Kidney (tissue), 14 donors: ENCODE measurements around the gene RAD9A. TPM values are rescaled to one million over a fixed set of nuclear protein-coding genes. Genes with fewer than 3 reads are reported as not detected.

Experiments
- DNase-seq, 5 donors: peaks; one replicate each; pipeline ENCODE4 v3.0.0-alpha.2; 2013 to 2020
- FAIRE-seq: peaks from 2 replicates; lab custom pipeline; 2012; peaks lifted over from hg19 to GRCh38; lab: Jason Lieb, UNC
- H3K27ac ChIP-seq, 2 donors: one replicate each; pipeline ENCODE4 v1.7.0; 2013; ENCODE audit warnings: low read depth in 2 of 2, low read length in 2 of 2, inconsistent platforms in 1 of 2
- H3K27me3 ChIP-seq: one replicate; pipeline ENCODE4 v1.7.1; 2013; ENCODE audit warnings: low read length, inconsistent platforms; ENCODE audit not compliant: control insufficient read depth, insufficient read depth
- H3K36me3 ChIP-seq, 3 donors: one replicate each; pipeline versions ENCODE4 v1.7.0 to v1.7.1; 2013; ENCODE audit warnings: low read length in 3 of 3, control low read depth in 1 of 3, inconsistent platforms in 1 of 3; ENCODE audit not compliant: insufficient read depth in 3 of 3, control insufficient read depth in 2 of 3
- H3K4me1 ChIP-seq, 3 donors: one replicate each; pipeline versions ENCODE4 v1.7.0 to v1.7.1; 2013; ENCODE audit warnings: low read length in 3 of 3, inconsistent platforms in 1 of 3, low read depth in 1 of 3; ENCODE audit not compliant: control insufficient read depth in 2 of 3, insufficient read depth in 2 of 3
- H3K4me3 ChIP-seq, 3 donors: one replicate each; pipeline versions ENCODE4 v1.7.0 to v1.8.1; 2013; ENCODE audit warnings: low read length in 3 of 3, control low read depth in 1 of 3, inconsistent platforms in 1 of 3
- H3K9ac ChIP-seq, 3 donors: one replicate each; pipeline versions ENCODE4 v1.7.0 to v1.7.1; 2013; ENCODE audit warnings: low read length in 3 of 3, control low read depth in 1 of 3, inconsistent platforms in 1 of 3
- H3K9me3 ChIP-seq, 3 donors: one replicate each; pipeline versions ENCODE4 v1.7.0 to v1.7.1; 2013; ENCODE audit warnings: low read length in 3 of 3, control low read depth in 1 of 3, inconsistent platforms in 1 of 3; ENCODE audit not compliant: control insufficient read depth in 2 of 3, insufficient read depth in 1 of 3
- CTCF ChIP-seq: IDR thresholded peaks from 3 replicates; pipeline ENCODE4 v1.5.1; 2012; ENCODE audit warnings: mild to moderate bottlenecking, moderate library complexity, borderline replicate concordance; ENCODE audit not compliant: insufficient read depth; ENCODE audit errors: extremely low read depth
- intact Hi-C: fragments of 100-400 bp; cut with DNase I; formaldehyde crosslinking; loops from one replicate; pipeline ENCODE4 v1.11.1; 2022
- polyA plus RNA-seq: library from polyadenylated mRNA; stranded (reverse); fragments of 350-450 nt; fragmentation: Illumina TruSeq; extraction: RNeasy Lipid Tissue Mini Kit (QIAGEN cat#74804); gene quantifications from one replicate; pipeline ENCODE4 v1.2.3, GENCODE V29; 2014; ENCODE audit warnings: low read depth, low replicate concordance; ENCODE audit not compliant: insufficient read depth
- total RNA-seq: library from RNA; stranded (reverse); fragmentation: NEBNext Ultra II Directional; extraction: Animal tissue kit (Norgen Biotek cat#: 25700); gene quantifications from one replicate; pipeline ENCODE4 v1.2.1, GENCODE V29; 2021
- donor health status: control.
- donor health status: control.
- donor health status: control.
- donor health status: control.
- donor health status: control.
- donor health status: DM: yes; HTN: yes; CAD: no.
- donor health status: Normal renal cell carcinoma (clear cell type).

RAD9A gene
- total and polyA plus RNA-seq, 2 donors from 2014 or later = 16.4 to 17.8 TPM

GRCh38 chr11:67356864-67357561, 34.8 kb upstream of the RAD9A start:
- Histone ChIP-seq H3K27ac (peak overlapping the region; percentile 66 to 99), H3K4me1 (peaks cover 2 to 38% (median 29%) of the 10 kb centered on the region in 3 donors), H3K27me3 (no peaks in the 10 kb centered on the region), H3K36me3 (no peaks in the 10 kb centered on the region), H3K9me3 (no peaks in the 10 kb centered on the region), H3K4me3 (no peak overlapping the region), H3K9ac (peak overlapping the region in 1 of 3 donors; percentile 53)
- peak in 4 of 5 donors; percentile 81 to 91 (median 86) for DNase-seq
- peak; percentile 96 for TF ChIP-seq CTCF
- no peak for FAIRE-seq
- intact Hi-C loops = no loop called here

- H3K4me3 ChIP-seq = no peak overlapping the region
- FAIRE-seq (no peak), DNase-seq (no peak)
- H3K36me3 ChIP-seq = no peaks in the 10 kb centered on the region
- H3K4me1 ChIP-seq = peaks cover 2 to 34% (median 29%) of the 10 kb centered on the region in 3 donors
- no peak overlapping the region for H3K27ac ChIP-seq
- peak overlapping the region in 1 of 3 donors; percentile 53 for H3K9ac ChIP-seq
- intact Hi-C loops = no loop called here
- no peak for TF ChIP-seq CTCF
- no peaks in the 10 kb centered on the region for H3K9me3 ChIP-seq
- no peaks in the 10 kb centered on the region for H3K27me3 ChIP-seq
Observed at GRCh38 chr11:67357831-67358670, 33.7 kb upstream of the RAD9A start.

- DNase-seq = no peak
- H3K36me3 ChIP-seq = peaks cover 0 to 3% (median 0%) of the 10 kb centered on the region in 3 donors
- H3K27me3 ChIP-seq = no peaks in the 10 kb centered on the region
- no peak for TF ChIP-seq CTCF
- H3K9ac ChIP-seq = no peak overlapping the region
- H3K27ac ChIP-seq = no peak overlapping the region
- intact Hi-C loops = no loop called here
- no peaks in the 10 kb centered on the region for H3K9me3 ChIP-seq
- peaks cover 2 to 14% (median 3%) of the 10 kb centered on the region in 3 donors for H3K4me1 ChIP-seq
- no peak for FAIRE-seq
- no peak overlapping the region for H3K4me3 ChIP-seq
Observed at GRCh38 chr11:67364169-67364568, 27.6 kb upstream of the RAD9A start.
